ENCODE measurements around the gene TBX5.

- no peak for TF ChIP-seq CTCF (IDR thresholded peaks at IDR 0.05; ENCODE audit: low read depth, low read length, poor library complexity, severe bottlenecking)
- no peak for TF ChIP-seq EZH2phosphoT487 (IDR thresholded peaks at IDR 0.05; ENCODE audit: borderline replicate concordance, low read length)
These were observed 90.8 kb downstream of the TBX5 start for GRCh38 chr12:114314974-114315720.

Measured in DOHH2 (cell line).